HepG2 (cell line): ENCODE results near the gene NME2. TPM values are rescaled to one million over a fixed set of nuclear protein-coding genes. Genes with fewer than 3 reads are reported as not detected.

Experiments used
- ATF4 ChIP-seq, 2 experiments: fragments of 450-650 bp in 1 of 2; sonication (generic) in 1 of 2; formaldehyde crosslinking; IDR thresholded peaks; 2 replicates each; pipeline versions ENCODE4 v1.5.0 to v1.8.0; 2020 to 2022; ENCODE audit warnings: mild to moderate bottlenecking in 1 of 2, missing genetic modification reagents in 1 of 2
- ATF5 ChIP-seq: sonication (generic); formaldehyde crosslinking; IDR thresholded peaks from 2 replicates; pipeline ENCODE4 v1.4.0; 2020; ENCODE audit warnings: mild to moderate bottlenecking, low read depth, missing genetic modification reagents
- HOMEZ ChIP-seq: IDR thresholded peaks from 2 replicates; pipeline ENCODE4 v1.6.1; 2016; ENCODE audit warnings: low read depth
- IRF2 ChIP-seq: IDR thresholded peaks from 2 replicates; pipeline ENCODE4 v1.6.1; 2018; ENCODE audit warnings: missing genetic modification reagents, missing compliant biosample characterization
- LBX2 ChIP-seq: sonication (generic); formaldehyde crosslinking; IDR thresholded peaks from 2 replicates; pipeline ENCODE4 v1.5.0; 2020; ENCODE audit warnings: missing genetic modification reagents, mild to moderate bottlenecking, borderline replicate concordance
- NFATC3 ChIP-seq: sonication (generic); formaldehyde crosslinking; IDR thresholded peaks from 2 replicates; pipeline ENCODE4 v1.5.1; 2020; ENCODE audit warnings: mild to moderate bottlenecking, missing genetic modification reagents
- PAWR ChIP-seq: sonication (generic); formaldehyde crosslinking; IDR thresholded peaks from 2 replicates; pipeline ENCODE4 v1.4.0; 2020; ENCODE audit warnings: missing genetic modification reagents, mild to moderate bottlenecking, borderline replicate concordance
- PHF5A ChIP-seq: IDR thresholded peaks from one replicate; pipeline ENCODE4 v1.6.1; 2018; ENCODE audit warnings: low read depth, missing genetic modification reagents; ENCODE audit not compliant: unreplicated experiment
- RAD51 ChIP-seq: fragments of 450-650 bp; IDR thresholded peaks from 2 replicates; pipeline ENCODE4 v1.6.1; 2016; ENCODE audit warnings: borderline replicate concordance
- TAF1 ChIP-seq: sonication (generic); formaldehyde crosslinking; IDR thresholded peaks from 2 replicates; pipeline ENCODE4 v1.4.0; 2020; ENCODE audit warnings: missing genetic modification reagents
- TFDP1 ChIP-seq: IDR thresholded peaks from 2 replicates; pipeline ENCODE4 v1.6.1; 2016; ENCODE audit warnings: missing compliant biosample characterization, missing genetic modification reagents, borderline replicate concordance
- ZFY ChIP-seq: sonication (generic); formaldehyde crosslinking; IDR thresholded peaks from 2 replicates; pipeline ENCODE4 v1.4.0; 2020; ENCODE audit warnings: missing genetic modification reagents
- ZMYM3 ChIP-seq: sonication (generic); formaldehyde crosslinking; IDR thresholded peaks from 2 replicates; pipeline ENCODE4 v1.5.1; 2020; ENCODE audit warnings: mild to moderate bottlenecking, missing genetic modification reagents
- ZNF205 ChIP-seq: IDR thresholded peaks from 2 replicates; pipeline ENCODE4 v1.6.1; 2018; ENCODE audit warnings: missing biosample characterization, missing genetic modification reagents
- ZNF234 ChIP-seq: sonication (generic); formaldehyde crosslinking; conservative IDR thresholded peaks from 2 replicates; pipeline ENCODE4 v1.5.1; 2020; ENCODE audit warnings: mild to moderate bottlenecking, missing genetic modification reagents
- ZNF274 ChIP-seq: sonication (generic); formaldehyde crosslinking; IDR thresholded peaks from 2 replicates; pipeline ENCODE4 v1.5.1; 2020; ENCODE audit warnings: mild to moderate bottlenecking, missing genetic modification reagents
- ZNF333 ChIP-seq: sonication (generic); formaldehyde crosslinking; IDR thresholded peaks from 2 replicates; pipeline ENCODE4 v1.4.0; 2020; ENCODE audit warnings: mild to moderate bottlenecking, missing genetic modification reagents, borderline replicate concordance
- ZNF33A ChIP-seq: sonication (generic); formaldehyde crosslinking; IDR thresholded peaks from 2 replicates; pipeline ENCODE4 v1.5.1; 2020; ENCODE audit warnings: missing genetic modification reagents, mild to moderate bottlenecking, moderate library complexity, borderline replicate concordance
- ZNF614 ChIP-seq: IDR thresholded peaks from 2 replicates; pipeline ENCODE4 v1.6.1; 2018; ENCODE audit warnings: missing biosample characterization, missing genetic modification reagents, inconsistent platforms, borderline replicate concordance
- ZNF629 ChIP-seq: sonication (generic); formaldehyde crosslinking; conservative IDR thresholded peaks from 2 replicates; pipeline ENCODE4 v1.5.0; 2020; ENCODE audit warnings: missing genetic modification reagents
- ZNF75D ChIP-seq: sonication (generic); formaldehyde crosslinking; IDR thresholded peaks from 2 replicates; pipeline ENCODE4 v1.8.1; 2023; ENCODE audit warnings: missing genetic modification reagents, mild to moderate bottlenecking, borderline replicate concordance
- ZSCAN21 ChIP-seq: sonication (generic); formaldehyde crosslinking; IDR thresholded peaks from 2 replicates; pipeline ENCODE4 v1.8.0; 2022; ENCODE audit warnings: mild to moderate bottlenecking, missing genetic modification reagents, moderate library complexity, borderline replicate concordance
- polyA plus RNA-seq, 8 experiments: library from polyadenylated mRNA; depleted of rRNA in 3 of 8; stranded (reverse) in 7 of 8; unstranded in 1 of 8; fragments of >200 nt; fragmentation: Illumina TruSeq in 4 of 8; extraction: Trizol in 4 of 8; gene quantifications; 2 replicates each; pipeline versions ENCODE4 v1.2.1 to v1.2.3, GENCODE V29; 2011 to 2016; ENCODE audit warnings: low read depth in 4 of 8, missing spikeins in 1 of 8, mixed read lengths in 1 of 8; ENCODE audit not compliant: insufficient read depth in 1 of 8
- total RNA-seq, 5 experiments: library from RNA; depleted of rRNA; stranded (reverse); fragments of >200 nt; fragmentation: Illumina TruSeq; extraction: Trizol; gene quantifications; 2 replicates each; pipeline ENCODE4 v1.2.3, GENCODE V29; 2016; ENCODE audit warnings: low read depth in 1 of 5

The NME2 gene
- total and polyA plus RNA-seq, 2 of the 13 experiments (the other 11 are each of a cell fraction or from before 2014, with no cell fraction given): 790 to 1,213 TPM

GRCh38 chr17:51166198-51166986, at the start of gene NME2 (continued):
- TF ChIP-seq ZMYM3 (CRISPR knock-in tag): no peak
- TF ChIP-seq NFATC3 (CRISPR knock-in tag): peak; percentile 81; the same call in 1 of the 2 replicates
- peak; percentile 61 for TF ChIP-seq ZNF333 (CRISPR knock-in tag)
- no peak; the same call in 1 of the 2 replicates for TF ChIP-seq ZNF629 (CRISPR knock-in tag)
- TF ChIP-seq ZNF205 (CRISPR knock-in tag): no peak
- TF ChIP-seq PHF5A (CRISPR knock-in tag): peak; percentile 45
- peak in 1 of 2 experiments; percentile 49; a peak in 1 of 4 replicates for TF ChIP-seq ATF4 (CRISPR knock-in tag; IDR thresholded peaks at IDR 0.05)
- 0 out of 2 replicates have a peak, but pooled peaks have one; percentile 15 for TF ChIP-seq LBX2
- TF ChIP-seq ZNF75D (CRISPR knock-in tag): no peak; the same call in 1 of the 2 replicates
- TF ChIP-seq ATF5 (CRISPR knock-in tag): no peak
- TF ChIP-seq ZNF33A (CRISPR knock-in tag): no peak
- TF ChIP-seq ZFY: peak; percentile 95
- peak; percentile 88 for TF ChIP-seq TAF1
- TF ChIP-seq ZNF614 (CRISPR knock-in tag): peak; percentile 70; the same call in 1 of the 2 replicates
- TF ChIP-seq IRF2 (CRISPR knock-in tag): peak; percentile 35; the same call in 1 of the 2 replicates
- peak; percentile 62; the same call in 1 of the 2 replicates for TF ChIP-seq ZSCAN21
- TF ChIP-seq PAWR (CRISPR knock-in tag): no peak
- peak; percentile 70; the same call in 1 of the 2 replicates for TF ChIP-seq ZNF234
- no peak; the same call in 1 of the 2 replicates for TF ChIP-seq HOMEZ (CRISPR knock-in tag)
- TF ChIP-seq ZNF274 (CRISPR knock-in tag): peak; percentile 34; the same call in 1 of the 2 replicates
- TF ChIP-seq TFDP1 (CRISPR knock-in tag): peak; percentile 8; the same call in 1 of the 2 replicates
- no peak for TF ChIP-seq RAD51
